HG02840 (cell line): Measurements from ENCODE around the gene CTXND1.

ENCODE experiments used
- ATAC-seq: cut with Tn5 transposase; IDR thresholded peaks from one replicate; pipeline ENCODE4 v1.9.1; 2021; ENCODE audit warnings: mild to moderate bottlenecking, moderate library complexity, moderate number of reproducible peaks; ENCODE audit not compliant: unreplicated experiment, low FRiP score

CTXND1 gene

DNA sequence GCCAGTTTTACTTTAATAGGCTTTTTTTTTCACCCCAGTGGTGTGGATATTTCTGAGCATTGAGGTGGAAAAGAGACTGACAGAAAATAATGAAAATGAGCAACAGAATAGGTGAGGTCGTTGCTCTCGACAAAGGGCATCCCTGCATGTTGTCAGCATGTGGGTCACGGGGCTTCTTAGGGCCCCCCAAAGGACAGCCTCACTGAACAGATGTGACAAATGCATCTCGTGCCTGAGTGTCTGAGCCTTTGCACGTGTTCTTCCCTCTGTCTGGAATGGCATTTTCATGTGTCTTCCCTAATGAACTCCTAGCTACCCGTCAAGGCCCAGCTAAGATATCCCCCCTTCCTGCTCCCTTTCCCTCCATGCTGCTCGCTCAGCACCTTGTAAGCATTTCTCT lies 67.5 kb downstream of the CTXND1 start:
- ATAC-seq = no peak

DNA sequence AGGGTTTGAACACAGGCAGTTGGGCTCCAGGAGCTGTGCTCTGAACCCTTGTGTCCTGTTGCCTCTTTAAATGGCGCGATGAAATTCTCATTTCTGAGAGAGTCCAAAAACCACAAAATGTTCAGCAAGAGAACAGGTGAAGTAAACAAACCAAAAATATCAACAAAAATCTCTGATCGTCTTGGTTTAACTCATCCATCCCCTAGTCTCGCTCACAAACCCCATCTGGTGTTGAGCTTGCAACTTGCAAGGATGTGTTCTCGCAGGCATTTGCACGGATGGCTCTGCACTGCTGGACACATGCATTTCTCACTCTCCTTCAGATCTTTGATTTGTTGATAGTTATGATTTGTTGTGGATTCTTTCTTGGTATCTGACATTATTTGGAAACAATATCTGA lies 68.1 kb downstream of the CTXND1 start:
- ATAC-seq = no peak

DNA sequence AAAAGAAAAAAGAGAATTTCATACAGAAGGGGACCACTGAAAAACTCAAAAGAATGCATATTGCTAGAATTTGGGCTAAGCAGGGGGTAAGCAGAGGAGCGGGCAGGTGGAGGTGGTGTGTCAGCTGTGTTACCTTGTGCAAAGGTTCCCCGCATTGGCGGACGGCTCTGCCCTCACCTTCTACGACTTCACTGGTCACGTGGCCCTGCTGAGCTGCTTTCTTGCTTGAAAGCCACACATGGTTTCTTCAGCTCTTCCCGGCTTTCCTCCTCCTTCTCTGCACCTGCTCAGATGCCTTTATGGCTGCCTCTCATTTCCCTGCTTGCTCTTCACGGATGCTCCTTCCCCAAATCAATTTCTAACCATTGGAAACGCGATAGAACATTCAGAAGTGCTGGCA lies 68.7 kb downstream of the CTXND1 start:
- no peak for ATAC-seq

- ATAC-seq = no peak
These were observed 69.3 kb downstream of the CTXND1 start for GRCh38 chr15:80182611-80183261.

DNA sequence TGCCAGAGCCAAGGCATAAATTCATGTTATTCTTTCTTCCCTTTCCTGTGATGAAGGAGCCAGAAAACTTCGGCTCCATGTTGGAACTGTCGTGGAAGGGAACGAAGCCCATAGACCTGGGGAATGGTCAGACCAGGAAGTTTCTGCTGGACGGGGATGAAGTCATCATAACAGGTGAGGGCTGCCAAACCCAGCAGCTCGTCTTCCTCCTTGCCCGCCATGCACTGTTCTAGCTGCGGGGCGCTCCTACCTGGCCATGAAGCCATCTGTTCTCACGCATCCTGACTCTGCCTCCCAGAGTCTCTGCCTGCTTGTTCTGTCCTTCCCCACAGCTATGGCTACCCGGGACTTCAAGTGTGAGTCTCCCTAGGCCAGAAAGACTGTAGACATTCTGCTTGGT lies 71.0 kb downstream of the CTXND1 start:
- ATAC-seq = no peak

GRCh38 chr15:80180468-80180867 lies 71.5 kb downstream of the CTXND1 start:
- ATAC-seq = no peak

DNA sequence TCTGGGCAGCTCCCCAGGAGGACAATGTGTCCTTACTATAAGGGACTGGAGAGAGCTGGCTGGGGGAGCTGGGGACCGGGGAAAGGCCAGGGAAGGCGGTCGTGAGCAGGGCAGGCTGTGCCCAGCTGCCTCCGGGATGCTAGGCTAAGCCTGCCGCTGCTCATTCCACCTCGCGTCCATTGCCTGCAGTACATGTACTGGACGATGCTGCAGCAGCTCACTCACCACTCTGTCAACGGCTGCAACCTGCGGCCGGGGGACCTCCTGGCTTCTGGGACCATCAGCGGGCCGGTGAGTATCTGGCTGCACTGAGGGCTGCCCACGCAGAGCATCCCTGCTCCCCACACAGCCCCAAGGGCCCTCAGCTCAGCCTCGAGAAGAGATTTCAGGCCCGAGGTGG lies 72.1 kb downstream of the CTXND1 start:
- ATAC-seq = no peak

DNA sequence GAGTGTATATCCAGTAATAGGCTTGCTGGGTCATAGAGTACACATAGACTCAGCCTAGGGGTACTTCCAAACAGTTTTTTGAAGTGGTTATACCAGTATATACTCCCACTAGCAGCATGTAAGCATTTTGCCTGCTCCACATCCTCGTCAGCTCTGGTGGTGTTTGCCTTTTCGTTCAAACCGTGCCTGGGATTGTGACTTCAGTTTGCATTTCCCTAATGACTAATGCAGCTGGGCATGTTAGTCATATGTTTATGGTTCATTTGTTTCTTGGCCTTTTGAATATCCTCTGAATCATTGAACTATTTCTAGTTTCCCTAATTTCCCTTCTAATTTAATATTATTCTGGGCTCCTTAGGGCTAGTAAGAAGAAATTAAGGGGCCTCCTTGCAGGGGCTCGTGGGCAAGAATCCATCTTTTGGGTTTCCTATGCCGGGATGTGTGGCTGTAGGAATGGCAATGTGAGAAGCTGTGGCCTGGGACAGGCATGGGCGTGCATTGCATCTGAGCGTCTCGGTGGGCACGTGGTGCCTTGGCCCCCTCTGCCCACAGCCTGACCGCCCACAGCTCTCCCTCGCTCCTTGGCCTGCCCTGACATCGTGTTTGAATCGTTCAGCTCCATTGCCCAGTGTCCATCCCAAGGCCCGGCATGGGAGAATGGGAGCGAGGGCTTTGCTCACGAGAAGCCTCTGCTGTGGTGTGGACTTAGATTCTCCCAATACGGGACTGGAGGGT lies 72.8 kb downstream of the CTXND1 start:
- no peak for ATAC-seq

- ATAC-seq = no peak
These were observed 74.9 kb downstream of the CTXND1 start for GRCh38 chr15:80177156-80177555.

DNA sequence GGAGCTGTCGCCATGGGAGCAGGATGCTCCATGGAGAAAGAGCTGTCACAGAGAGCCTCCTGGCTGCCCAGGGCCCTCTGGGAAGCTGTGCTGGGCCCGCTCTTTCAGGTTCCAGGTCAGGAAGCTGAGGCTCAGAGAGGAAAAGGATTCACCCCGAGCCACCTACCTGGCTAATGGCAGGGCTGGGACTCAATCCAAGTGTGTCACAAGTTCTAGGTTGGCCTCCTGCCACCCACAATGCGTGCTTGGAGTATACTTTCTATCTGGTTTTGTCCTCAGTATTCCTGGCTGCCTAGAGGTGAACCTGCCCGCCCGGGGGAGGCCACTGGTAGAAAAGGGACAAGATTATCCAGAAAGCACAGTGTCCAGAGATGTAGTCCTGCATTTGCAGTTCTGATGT lies 75.6 kb downstream of the CTXND1 start:
- ATAC-seq = no peak

GRCh38 chr15:80175436-80175835 lies 76.6 kb downstream of the CTXND1 start:
- no peak for ATAC-seq

GRCh38 chr15:80174017-80174746 lies 77.8 kb downstream of the CTXND1 start:
- no peak for ATAC-seq

DNA sequence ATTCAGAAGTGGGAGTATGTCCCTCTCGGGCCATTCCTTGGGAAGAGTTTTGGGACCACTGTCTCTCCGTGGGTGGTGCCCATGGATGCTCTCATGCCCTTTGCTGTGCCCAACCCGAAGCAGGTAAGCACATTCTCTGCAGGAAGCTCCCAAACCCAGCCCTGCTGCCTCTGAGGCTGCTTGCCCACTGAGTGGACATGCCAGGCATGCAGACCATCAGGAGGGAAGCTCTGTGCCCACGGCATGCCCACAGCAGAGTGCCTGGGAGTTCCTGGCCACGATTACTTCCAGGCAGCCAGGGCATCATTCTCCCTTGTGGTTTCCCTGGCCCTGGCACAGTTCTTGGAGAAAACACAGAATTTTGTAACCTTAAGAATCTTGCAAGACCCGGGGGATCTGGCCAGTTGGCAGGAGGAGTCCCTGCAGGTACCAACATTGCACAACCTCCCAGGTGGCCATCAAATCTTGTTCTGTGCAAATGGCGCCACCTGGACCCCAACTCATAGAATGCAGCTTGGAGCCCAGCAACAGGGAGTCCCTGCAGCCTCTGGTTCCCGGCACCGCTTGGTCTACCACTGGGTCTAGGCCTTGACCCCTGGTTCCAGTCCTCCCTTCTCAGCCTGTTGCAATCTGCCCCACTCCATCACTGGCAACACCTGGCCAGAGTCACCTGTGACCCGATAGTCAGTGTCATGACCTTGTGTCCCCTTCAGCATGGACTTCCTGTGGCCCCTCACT lies 78.8 kb downstream of the CTXND1 start:
- ATAC-seq = no peak

GRCh38 chr15:80172401-80172800 lies 79.6 kb downstream of the CTXND1 start:
- no peak for ATAC-seq

DNA sequence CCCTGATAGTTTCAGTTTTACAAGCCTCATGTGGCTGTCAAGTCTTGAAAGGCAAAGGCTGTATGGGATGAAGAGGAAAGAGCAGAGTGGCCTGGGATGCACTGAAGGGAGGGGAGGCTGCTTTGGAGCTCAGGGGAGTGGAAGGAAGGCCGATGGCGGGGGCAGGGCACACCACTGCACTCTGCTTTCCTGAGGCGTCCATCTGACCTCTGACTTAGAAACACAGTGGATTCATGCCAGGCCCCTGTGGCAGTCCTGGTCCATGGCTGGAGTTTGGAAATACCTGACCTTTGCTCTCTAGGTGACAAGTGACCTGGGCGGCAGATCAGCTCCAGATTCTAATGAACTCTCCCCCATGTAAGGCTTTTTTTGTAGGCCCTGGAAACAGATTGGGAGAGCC lies 80.2 kb downstream of the CTXND1 start:
- no peak for ATAC-seq

GRCh38 chr15:80170596-80170995 lies 81.4 kb downstream of the CTXND1 start:
- ATAC-seq = no peak

DNA sequence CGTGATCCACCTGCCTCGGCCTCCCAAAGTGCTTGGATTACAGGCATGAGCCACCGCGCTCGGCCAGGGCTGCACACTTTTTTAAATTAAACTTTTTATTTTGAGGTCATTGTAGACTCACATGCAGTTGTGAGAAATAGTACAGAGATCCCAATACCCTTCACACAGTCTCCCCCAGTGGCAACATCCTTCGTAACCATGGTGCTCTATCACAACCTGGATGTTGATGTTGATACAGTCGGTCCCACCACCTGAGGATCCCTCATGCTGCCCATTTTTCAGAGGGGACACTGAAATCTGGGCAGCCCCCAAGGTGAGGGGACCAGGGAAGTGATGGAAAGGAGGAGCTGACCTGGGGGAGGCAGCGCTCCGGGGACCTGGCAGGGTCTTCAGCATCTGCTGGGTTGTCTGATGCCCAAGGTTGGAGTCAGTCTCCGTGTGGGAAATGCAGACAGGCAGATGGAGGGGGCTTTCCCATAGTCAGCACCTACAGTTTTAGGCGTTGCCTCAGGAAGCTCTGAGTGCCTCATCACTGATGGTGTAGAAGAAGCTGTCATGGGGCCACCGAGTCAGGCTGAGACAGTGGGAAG lies 82.2 kb downstream of the CTXND1 start:
- no peak for ATAC-seq

GRCh38 chr15:80168421-80168820 lies 83.6 kb downstream of the CTXND1 start:
- no peak for ATAC-seq

DNA sequence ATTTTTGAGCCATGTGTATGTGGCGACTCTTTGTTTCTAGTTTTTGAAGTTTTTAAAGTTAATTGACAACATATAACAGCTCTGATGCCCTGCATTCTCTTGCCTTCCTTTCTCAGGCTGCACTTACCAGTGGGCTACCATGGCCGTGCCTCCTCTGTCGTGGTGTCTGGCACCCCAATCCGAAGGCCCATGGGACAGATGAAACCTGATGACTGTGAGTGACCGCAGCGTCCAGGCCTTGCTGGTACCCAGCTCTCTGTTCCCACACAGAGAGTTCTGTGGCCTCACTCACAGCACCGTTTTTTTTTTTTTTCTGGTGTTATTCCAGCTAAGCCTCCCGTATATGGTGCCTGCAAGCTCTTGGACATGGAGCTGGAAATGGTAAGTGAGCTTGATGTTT lies 84.1 kb downstream of the CTXND1 start:
- no peak for ATAC-seq

- no peak for ATAC-seq
These were observed 88.1 kb downstream of the CTXND1 start for GRCh38 chr15:80163897-80164296.

DNA sequence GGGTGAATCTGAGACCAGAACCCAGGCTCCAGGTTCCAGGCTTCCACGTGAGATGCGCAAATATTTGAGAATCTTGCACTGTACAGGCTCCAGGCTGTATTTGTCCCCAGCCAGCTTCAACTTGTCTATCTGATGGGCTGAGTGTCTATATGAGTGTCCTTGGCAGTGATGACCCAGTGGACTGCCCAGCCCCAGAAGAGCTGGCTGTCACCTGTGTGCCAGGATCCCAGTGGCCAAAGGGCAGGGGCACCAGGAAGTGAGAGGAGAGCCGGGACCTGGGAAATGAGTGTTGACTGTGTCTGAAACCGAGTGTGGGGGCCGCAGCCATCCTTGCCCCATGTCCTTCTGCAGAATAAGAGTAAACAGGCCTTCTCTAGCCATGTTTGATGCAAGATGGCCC lies 88.8 kb downstream of the CTXND1 start:
- no peak for ATAC-seq
